ENCODE results near the gene ACY1. TPM values are rescaled to one million over a fixed set of nuclear protein-coding genes. Genes with fewer than 3 reads are reported as not detected.

ACY1 gene
- total RNA-seq, 1 experiment from 2014 or later = 62.6 TPM

GRCh38 chr3:51953445-51953844 is 29.9 kb upstream of the ACY1 start:
- H2AFZ ChIP-seq (ENCODE audit: low read length) = no peak overlapping the region
- H4K91ac ChIP-seq (ENCODE audit: insufficient read length, low read depth, low read length) = no peak overlapping the region
- no peak overlapping the region for H3K23ac ChIP-seq (ENCODE audit: insufficient read length, low read depth, low read length)
- no CpG with 5 or more reads among the region's 3 CpGs for WGBS (ENCODE audit: extremely low coverage, insufficient read length, low lambda C conversion rate)
- no peak overlapping the region for H4K5ac ChIP-seq (ENCODE audit: insufficient read length, low read depth, low read length)
- H4K20me1 ChIP-seq (ENCODE audit: control insufficient read depth, insufficient read depth, insufficient read length) = no peaks in the 10 kb centered on the region
- no peak overlapping the region for H2BK5ac ChIP-seq (ENCODE audit: insufficient read length, low read length)
- Mint-ChIP-seq H3K4me3 (no peak overlapping the region), H3K36me3 (ENCODE audit: insufficient read depth in 1 of 3, low read depth in 3 of 3) (no peaks in the 10 kb centered on the region), H3K4me1 (peaks cover 0 to 5% of the 10 kb centered on the region in 2 experiments; a peak in 3 of 4 replicates), H3K27ac (no peak overlapping the region), H3K9me3 (no peaks in the 10 kb centered on the region), H3K27me3 (ENCODE audit: low read depth) (peaks cover 89% of the 10 kb centered on the region)
- no peaks in the 10 kb centered on the region for H3K9me3 ChIP-seq (ENCODE audit: control insufficient read depth, low read depth, low read length)
- no peak overlapping the region for H3T11ph ChIP-seq (ENCODE audit: low read length)
- H2BK15ac ChIP-seq (ENCODE audit: low read depth, low read length) = no peak overlapping the region
- H3K4ac ChIP-seq (ENCODE audit: low read depth, low read length) = no peak overlapping the region
- no peak overlapping the region for H2BK12ac ChIP-seq (ENCODE audit: insufficient read length, low read depth, low read length)
- H3K56ac ChIP-seq (ENCODE audit: insufficient read length, low read depth, low read length) = no peak overlapping the region
- H3K18ac ChIP-seq (ENCODE audit: insufficient read length, low read depth, low read length) = no peak overlapping the region
- no peak overlapping the region for H3K27ac ChIP-seq (ENCODE audit: insufficient read length, low read depth, low read length)
- no peak for DNase-seq
- TF ChIP-seq, protein P1, sequence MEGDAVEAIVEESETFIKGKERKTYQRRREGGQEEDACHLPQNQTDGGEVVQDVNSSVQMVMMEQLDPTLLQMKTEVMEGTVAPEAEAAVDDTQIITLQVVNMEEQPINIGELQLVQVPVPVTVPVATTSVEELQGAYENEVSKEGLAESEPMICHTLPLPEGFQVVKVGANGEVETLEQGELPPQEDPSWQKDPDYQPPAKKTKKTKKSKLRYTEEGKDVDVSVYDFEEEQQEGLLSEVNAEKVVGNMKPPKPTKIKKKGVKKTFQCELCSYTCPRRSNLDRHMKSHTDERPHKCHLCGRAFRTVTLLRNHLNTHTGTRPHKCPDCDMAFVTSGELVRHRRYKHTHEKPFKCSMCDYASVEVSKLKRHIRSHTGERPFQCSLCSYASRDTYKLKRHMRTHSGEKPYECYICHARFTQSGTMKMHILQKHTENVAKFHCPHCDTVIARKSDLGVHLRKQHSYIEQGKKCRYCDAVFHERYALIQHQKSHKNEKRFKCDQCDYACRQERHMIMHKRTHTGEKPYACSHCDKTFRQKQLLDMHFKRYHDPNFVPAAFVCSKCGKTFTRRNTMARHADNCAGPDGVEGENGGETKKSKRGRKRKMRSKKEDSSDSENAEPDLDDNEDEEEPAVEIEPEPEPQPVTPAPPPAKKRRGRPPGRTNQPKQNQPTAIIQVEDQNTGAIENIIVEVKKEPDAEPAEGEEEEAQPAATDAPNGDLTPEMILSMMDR (conservative IDR thresholded peaks at IDR 0.05) = no peak
- no peak overlapping the region for H2AK5ac ChIP-seq (ENCODE audit: insufficient read length, low read length)
- no peak overlapping the region for H3K14ac ChIP-seq (ENCODE audit: insufficient read depth, low read length)
- no peak overlapping the region for H3K4me2 ChIP-seq (ENCODE audit: insufficient read depth, insufficient read length, low read length)
- no peaks in the 10 kb centered on the region for H3K4me1 ChIP-seq (ENCODE audit: insufficient read depth, low read length)
- no peaks in the 10 kb centered on the region for H3K79me2 ChIP-seq (ENCODE audit: insufficient read depth, low read length)
- no peak overlapping the region for H4K8ac ChIP-seq (replicated peaks; ENCODE audit: insufficient read length, low read depth, low read length)
- H3K79me1 ChIP-seq (ENCODE audit: insufficient read depth, low read depth, low read length, poor library complexity, severe bottlenecking) = no peaks in the 10 kb centered on the region
- H2BK120ac ChIP-seq (ENCODE audit: low read depth, low read length, poor library complexity, severe bottlenecking) = no peak overlapping the region
- no peaks in the 10 kb centered on the region for H3K23me2 ChIP-seq (ENCODE audit: insufficient read length, low read depth, low read length, poor library complexity, severe bottlenecking)
- no peak overlapping the region for H3K9ac ChIP-seq (ENCODE audit: extremely low read depth, insufficient read length, low read length)
- peaks cover 21% of the 10 kb centered on the region for H3K27me3 ChIP-seq (ENCODE audit: insufficient read depth, low read length)
- H2BK20ac ChIP-seq (ENCODE audit: low read depth, low read length, poor library complexity, severe bottlenecking) = no peak overlapping the region

Measured in H9 (cell line).